Non-pigmented ciliary epithelial cell (primary cell): ENCODE data around the gene NR1D2.

Experiments
- DNase-seq: peaks from one replicate; pipeline ENCODE4 v3.0.0-alpha.2; 2010; ENCODE audit warnings: low read depth

Gene NR1D2

GRCh38 chr3:23931597-23931996 is 13.5 kb upstream of the NR1D2 start:
- DNase-seq: no peak

- DNase-seq: no peak
Measured at GRCh38 chr3:23932571-23932970, 12.5 kb upstream of the NR1D2 start.

- no peak for DNase-seq
Measured at GRCh38 chr3:23934253-23934652, 10.8 kb upstream of the NR1D2 start.

GRCh38 chr3:23937296-23937695 is 7.8 kb upstream of the NR1D2 start:
- DNase-seq: no peak

GRCh38 chr3:23938688-23939087 is 6.4 kb upstream of the NR1D2 start:
- DNase-seq: no peak

- no peak for DNase-seq
Measured at GRCh38 chr3:23940775-23941174, 4.3 kb upstream of the NR1D2 start.

GRCh38 chr3:23941440-23941839 is 3.6 kb upstream of the NR1D2 start:
- no peak for DNase-seq

- DNase-seq: no peak
Measured at GRCh38 chr3:23942546-23942945, 2.5 kb upstream of the NR1D2 start.

- no peak for DNase-seq
Measured at GRCh38 chr3:23944007-23944783, 891 bp upstream of the NR1D2 start.

GRCh38 chr3:23945663-23945912 is 502 bp downstream of the NR1D2 start:
- no peak for DNase-seq

GRCh38 chr3:23945913-23946687 is 1.0 kb downstream of the NR1D2 start:
- DNase-seq: no peak

- no peak for DNase-seq
Measured at GRCh38 chr3:23948761-23949160, 3.7 kb downstream of the NR1D2 start.

GRCh38 chr3:23949784-23950183 is 4.7 kb downstream of the NR1D2 start:
- DNase-seq: no peak

- no peak for DNase-seq
Measured at GRCh38 chr3:23950293-23950692, 5.2 kb downstream of the NR1D2 start.

- DNase-seq: no peak
Measured at GRCh38 chr3:23952646-23953045, 7.6 kb downstream of the NR1D2 start.

GRCh38 chr3:23953523-23953922 is 8.4 kb downstream of the NR1D2 start:
- no peak for DNase-seq

GRCh38 chr3:23954144-23954543 is 9.1 kb downstream of the NR1D2 start:
- no peak for DNase-seq

GRCh38 chr3:23956701-23957100 is 11.6 kb downstream of the NR1D2 start:
- no peak for DNase-seq

- peak; percentile 82 for DNase-seq
Measured at GRCh38 chr3:23959135-23959900, 14.2 kb downstream of the NR1D2 start.

GRCh38 chr3:23960649-23961048 is 15.6 kb downstream of the NR1D2 start:
- no peak for DNase-seq

GRCh38 chr3:23961066-23961465 is 16.0 kb downstream of the NR1D2 start:
- DNase-seq: no peak

GRCh38 chr3:23961913-23962312 is 16.8 kb downstream of the NR1D2 start:
- DNase-seq: no peak
